NCI-H187 treated with DMSO at 0.1 percent for 48 hours (cell line): Measurements from ENCODE around the gene ZNF674.
"Not testable (repeated sequence)": the region's sequence is repeated elsewhere in the genome, so short reads cannot be mapped to it uniquely, and the experiment has no call there.

Experiments
- DNase-seq: peaks from one replicate; lab custom pipeline; 2025; lab: John Stamatoyannopoulos, UW

The ZNF674 gene

GRCh38 chrX:46463682-46464081, 81.5 kb downstream of the ZNF674 start:
- no peak for DNase-seq

GRCh38 chrX:46461660-46462191, 83.5 kb downstream of the ZNF674 start:
- DNase-seq: no peak

- DNase-seq: not testable (repeated sequence)
These were observed 84.2 kb downstream of the ZNF674 start for GRCh38 chrX:46460801-46461659.

- DNase-seq: no peak
These were observed 85.6 kb downstream of the ZNF674 start for GRCh38 chrX:46459603-46460002.

GRCh38 chrX:46456125-46456922, 88.9 kb downstream of the ZNF674 start:
- no peak for DNase-seq
